Colonic mucosa (tissue), 4 donors: ENCODE data around the gene FAP. TPM values are rescaled to one million over a fixed set of nuclear protein-coding genes. Genes with fewer than 3 reads are reported as not detected.

ENCODE experiments used
- DNase-seq: peaks from one replicate; pipeline ENCODE4 v3.0.0-alpha.2; 2020
- H3K27ac ChIP-seq: fragments of 200-600 bp; one replicate; pipeline ENCODE4 v1.8.0; 2021
- H3K27me3 ChIP-seq: fragments of 200-600 bp; one replicate; pipeline ENCODE4 v1.8.0; 2021
- H3K36me3 ChIP-seq: fragments of 200-600 bp; one replicate; pipeline ENCODE4 v1.8.0; 2021
- H3K4me1 ChIP-seq: fragments of 200-600 bp; one replicate; pipeline ENCODE4 v1.8.0; 2021; ENCODE audit warnings: mild to moderate bottlenecking
- H3K4me3 ChIP-seq: fragments of 200-600 bp; one replicate; pipeline ENCODE4 v1.8.0; 2021
- H3K9ac ChIP-seq, 2 donors: one replicate each; pipeline ENCODE4 v1.7.0; 2013; ENCODE audit warnings: control low read depth in 2 of 2, low read depth in 2 of 2, low read length in 2 of 2
- H3K9me3 ChIP-seq: fragments of 200-600 bp; one replicate; pipeline ENCODE4 v1.8.0; 2021
- intact Hi-C: fragments of 100-400 bp; cut with DNase I; formaldehyde crosslinking; loops from one replicate; pipeline ENCODE4 v1.14.1; 2022
- total RNA-seq, 2 donors: library from RNA; stranded (reverse); fragmentation: NEBNext Ultra II Directional in 1 of 2; extraction: Animal tissue kit (Norgen Biotek cat#: 25700) in 1 of 2; gene quantifications; one replicate each; pipeline ENCODE4 v1.2.1, GENCODE V29; 2021
- TF ChIP-seq, protein P1 (sequence below): fragments of 200-600 bp; IDR thresholded peaks from one replicate; pipeline ENCODE4 v1.8.0; 2022; ENCODE audit warnings: antibody characterized with exemption, mild to moderate bottlenecking
- donor health status: healthy.
- donor health status: DM: no; HTN: no; CAD: no.
- donor health status: DM: no; HTN: no; CAD: no.

The FAP gene
- total RNA-seq, 2 donors from 2014 or later = 1.1 to 1.8 TPM

- Histone ChIP-seq H3K9me3 (no peaks in the 10 kb centered on the region), H3K27ac (no peak overlapping the region), H3K4me1 (no peaks in the 10 kb centered on the region), H3K36me3 (no peaks in the 10 kb centered on the region), H3K27me3 (no peaks in the 10 kb centered on the region), H3K9ac (no peak overlapping the region), H3K4me3 (no peak overlapping the region)
- no peak for DNase-seq
- intact Hi-C loops = no loop called here
- TF ChIP-seq, protein P1, sequence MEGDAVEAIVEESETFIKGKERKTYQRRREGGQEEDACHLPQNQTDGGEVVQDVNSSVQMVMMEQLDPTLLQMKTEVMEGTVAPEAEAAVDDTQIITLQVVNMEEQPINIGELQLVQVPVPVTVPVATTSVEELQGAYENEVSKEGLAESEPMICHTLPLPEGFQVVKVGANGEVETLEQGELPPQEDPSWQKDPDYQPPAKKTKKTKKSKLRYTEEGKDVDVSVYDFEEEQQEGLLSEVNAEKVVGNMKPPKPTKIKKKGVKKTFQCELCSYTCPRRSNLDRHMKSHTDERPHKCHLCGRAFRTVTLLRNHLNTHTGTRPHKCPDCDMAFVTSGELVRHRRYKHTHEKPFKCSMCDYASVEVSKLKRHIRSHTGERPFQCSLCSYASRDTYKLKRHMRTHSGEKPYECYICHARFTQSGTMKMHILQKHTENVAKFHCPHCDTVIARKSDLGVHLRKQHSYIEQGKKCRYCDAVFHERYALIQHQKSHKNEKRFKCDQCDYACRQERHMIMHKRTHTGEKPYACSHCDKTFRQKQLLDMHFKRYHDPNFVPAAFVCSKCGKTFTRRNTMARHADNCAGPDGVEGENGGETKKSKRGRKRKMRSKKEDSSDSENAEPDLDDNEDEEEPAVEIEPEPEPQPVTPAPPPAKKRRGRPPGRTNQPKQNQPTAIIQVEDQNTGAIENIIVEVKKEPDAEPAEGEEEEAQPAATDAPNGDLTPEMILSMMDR = no peak
Observed at GRCh38 chr2:162258686-162259085, 15.4 kb upstream of the FAP start.

- H3K4me3 ChIP-seq = no peak overlapping the region
- H3K9ac ChIP-seq = no peak overlapping the region
- H3K4me1 ChIP-seq = no peaks in the 10 kb centered on the region
- TF ChIP-seq, protein P1 = no peak
- H3K27me3 ChIP-seq = no peaks in the 10 kb centered on the region
- no peaks in the 10 kb centered on the region for H3K9me3 ChIP-seq
- intact Hi-C loops = no loop called here
- no peak overlapping the region for H3K27ac ChIP-seq
- DNase-seq = no peak
- no peaks in the 10 kb centered on the region for H3K36me3 ChIP-seq
Observed at GRCh38 chr2:162258169-162258568, 14.9 kb upstream of the FAP start.

DNA sequence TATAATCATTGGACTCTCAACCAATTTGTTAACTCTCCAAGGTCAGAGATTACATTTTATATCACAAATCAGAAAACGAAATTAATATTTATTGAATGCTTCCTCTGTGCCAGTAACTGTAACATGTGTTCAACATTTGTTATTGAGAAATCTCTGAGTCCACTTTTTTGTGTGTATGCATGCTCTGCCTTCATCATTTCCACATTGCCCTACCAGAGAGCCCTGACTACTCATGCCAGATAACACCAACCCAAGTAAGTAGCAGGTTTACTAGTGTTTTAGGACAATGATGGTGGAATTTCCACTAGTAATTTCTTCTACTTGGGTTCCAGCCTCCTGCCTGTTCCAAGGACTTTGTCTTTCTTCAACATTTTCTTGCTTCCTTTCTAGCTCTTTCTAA, 14.2 kb upstream of the FAP start:
- Histone ChIP-seq H3K4me1 (no peaks in the 10 kb centered on the region), H3K27ac (no peak overlapping the region), H3K27me3 (no peaks in the 10 kb centered on the region), H3K9me3 (no peaks in the 10 kb centered on the region), H3K36me3 (no peaks in the 10 kb centered on the region), H3K4me3 (no peak overlapping the region), H3K9ac (no peak overlapping the region)
- TF ChIP-seq, protein P1 = no peak
- intact Hi-C loops = no loop called here
- DNase-seq = no peak

GRCh38 chr2:162256591-162256991, 13.3 kb upstream of the FAP start:
- intact Hi-C loops = no loop called here
- no peak overlapping the region for H3K27ac ChIP-seq
- DNase-seq = no peak
- H3K9ac ChIP-seq = no peak overlapping the region
- H3K4me3 ChIP-seq = no peak overlapping the region
- H3K9me3 ChIP-seq = no peaks in the 10 kb centered on the region
- TF ChIP-seq, protein P1 = no peak
- H3K36me3 ChIP-seq = no peaks in the 10 kb centered on the region
- no peaks in the 10 kb centered on the region for H3K27me3 ChIP-seq
- no peaks in the 10 kb centered on the region for H3K4me1 ChIP-seq

DNA sequence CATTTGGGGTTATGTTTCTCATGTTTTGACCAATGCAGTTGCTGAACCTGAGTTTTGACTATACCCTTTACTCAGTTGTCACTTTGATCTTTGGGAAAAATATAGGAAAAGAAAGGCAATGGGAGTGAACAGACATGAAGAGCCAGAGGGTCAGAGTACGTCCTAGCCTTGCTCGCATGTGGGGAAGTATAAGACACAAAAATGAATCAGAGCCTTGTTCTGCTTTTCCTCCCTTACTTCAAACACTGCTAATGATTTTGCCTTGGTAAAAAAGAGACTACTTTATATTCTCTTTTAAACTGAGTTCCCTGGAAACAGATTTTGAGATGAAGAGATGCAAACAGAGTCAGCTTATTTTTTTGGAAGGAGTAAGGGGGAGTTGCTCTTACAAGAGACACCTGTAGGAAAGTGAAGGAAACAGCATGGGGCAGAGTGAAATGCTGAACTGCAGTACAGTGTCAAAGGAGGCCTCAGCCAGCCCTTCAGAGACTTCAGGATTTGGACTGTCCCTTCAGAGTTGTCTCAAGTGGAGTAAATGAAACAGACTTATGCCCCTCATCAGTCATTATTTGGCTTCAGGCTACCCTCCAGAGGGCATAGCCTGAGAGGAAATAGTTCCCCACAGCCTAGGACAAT, 11.1 kb upstream of the FAP start:
- no peaks in the 10 kb centered on the region for H3K36me3 ChIP-seq
- H3K27ac ChIP-seq = no peak overlapping the region
- DNase-seq = no peak
- no peaks in the 10 kb centered on the region for H3K9me3 ChIP-seq
- H3K9ac ChIP-seq = no peak overlapping the region
- no peaks in the 10 kb centered on the region for H3K27me3 ChIP-seq
- H3K4me1 ChIP-seq = no peaks in the 10 kb centered on the region
- TF ChIP-seq, protein P1 = no peak
- no peak overlapping the region for H3K4me3 ChIP-seq
- intact Hi-C loops = no loop called here
